SK-N-SH (cell line): ENCODE data around the gene ACSS2.

Experiments
- EP300 ChIP-seq, 2 experiments: IDR thresholded peaks; 2 replicates each; pipeline versions ENCODE4 v1.4.0 to v1.6.1; 2012; ENCODE audit warnings: borderline replicate concordance in 1 of 2, low read depth in 1 of 2, low read length in 1 of 2
- EZH2phosphoT487 ChIP-seq: fragments of 200-600 bp; sonication (generic); IDR thresholded peaks from 2 replicates; pipeline ENCODE4 v1.6.1; 2017; ENCODE audit warnings: low read depth, mixed run types, mild to moderate bottlenecking, antibody characterized with exemption, moderate library complexity, borderline replicate concordance
- YY1 ChIP-seq: IDR thresholded peaks from 2 replicates; pipeline ENCODE4 v1.4.0; 2012; ENCODE audit warnings: low read depth, mild to moderate bottlenecking
- TF ChIP-seq, protein P1 (sequence below): IDR thresholded peaks from 2 replicates; pipeline ENCODE4 v1.4.0; 2012; ENCODE audit warnings: low read depth

DNA sequence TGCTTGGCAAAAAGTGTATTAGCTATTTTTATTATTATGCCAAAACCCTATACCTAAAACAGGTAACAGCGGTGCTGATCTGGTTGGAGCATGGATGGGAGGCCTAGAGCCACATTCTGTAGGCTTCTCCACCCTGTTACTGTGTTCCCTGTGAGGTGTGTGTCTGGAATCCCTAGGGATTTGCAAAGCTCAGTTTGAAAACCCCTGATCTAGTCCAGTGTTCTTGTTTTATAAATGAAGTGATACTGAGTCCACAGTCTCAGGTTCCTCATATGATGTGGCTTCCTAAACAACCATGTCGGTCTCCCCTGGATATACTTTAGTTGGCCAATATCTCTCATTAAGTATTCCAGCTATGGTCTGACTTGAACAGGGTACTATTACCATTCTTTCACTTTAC lies 16.3 kb downstream of the ACSS2 start:
- no peak for TF ChIP-seq EZH2phosphoT487
- TF ChIP-seq YY1, result no peak
- TF ChIP-seq, protein P1, sequence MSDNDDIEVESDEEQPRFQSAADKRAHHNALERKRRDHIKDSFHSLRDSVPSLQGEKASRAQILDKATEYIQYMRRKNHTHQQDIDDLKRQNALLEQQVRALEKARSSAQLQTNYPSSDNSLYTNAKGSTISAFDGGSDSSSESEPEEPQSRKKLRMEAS, result no peak
- TF ChIP-seq EP300 (IDR thresholded peaks at IDR 0.05; ENCODE audit: borderline replicate concordance in 1 of 2, low read depth in 1 of 2, low read length in 1 of 2), result no peak
